Ecto neural progenitor cell (in vitro differentiated cells): ENCODE results near the gene PRR30.
"Not testable (repeated sequence)": the region's sequence is repeated elsewhere in the genome, so short reads cannot be mapped to it uniquely, and the experiment has no call there.

Source experiments
- DNase-seq: peaks from one replicate; pipeline ENCODE4 v3.0.0-alpha.2; 2018; ENCODE audit warnings: low spot score

The PRR30 gene

GRCh38 chr2:27139310-27139709 lies at the start of gene PRR30:
PRR30 (minus strand) TSS chr2:27139410; CDS start chr2:27138329, 1,081 bp downstream.
- no peak for DNase-seq

GRCh38 chr2:27186613-27187345 lies 47.6 kb upstream of the PRR30 start:
- no peak for DNase-seq

- DNase-seq, result no peak
Measured at GRCh38 chr2:27185331-27186026, 46.3 kb upstream of the PRR30 start.

- DNase-seq, result no peak
Measured at GRCh38 chr2:27184115-27184514, 44.9 kb upstream of the PRR30 start.

- DNase-seq, result no peak
Measured at GRCh38 chr2:27182346-27182745, 43.1 kb upstream of the PRR30 start.

GRCh38 chr2:27179344-27180000 lies 40.3 kb upstream of the PRR30 start:
- DNase-seq, result no peak

GRCh38 chr2:27178469-27178868 lies 39.3 kb upstream of the PRR30 start:
- DNase-seq, result no peak

GRCh38 chr2:27177441-27178351 lies 38.5 kb upstream of the PRR30 start:
- DNase-seq, result no peak

GRCh38 chr2:27175781-27176180 lies 36.6 kb upstream of the PRR30 start:
- DNase-seq, result not testable (repeated sequence)

- DNase-seq, result no peak
Measured at GRCh38 chr2:27175330-27175729, 36.1 kb upstream of the PRR30 start.

GRCh38 chr2:27174638-27175037 lies 35.4 kb upstream of the PRR30 start:
- DNase-seq, result no peak

GRCh38 chr2:27171351-27171848 lies 32.2 kb upstream of the PRR30 start:
- DNase-seq, result no peak

GRCh38 chr2:27170581-27171337 lies 31.5 kb upstream of the PRR30 start:
- DNase-seq, result no peak

GRCh38 chr2:27164960-27165763 lies 26.0 kb upstream of the PRR30 start:
- DNase-seq, result no peak

GRCh38 chr2:27162151-27163121 lies 23.2 kb upstream of the PRR30 start:
- no peak for DNase-seq

GRCh38 chr2:27160191-27160590 lies 21.0 kb upstream of the PRR30 start:
- DNase-seq, result no peak

GRCh38 chr2:27159271-27159670 lies 20.1 kb upstream of the PRR30 start:
- DNase-seq, result no peak

- DNase-seq, result no peak
Measured at GRCh38 chr2:27158468-27158867, 19.3 kb upstream of the PRR30 start.

GRCh38 chr2:27155069-27155520 lies 15.9 kb upstream of the PRR30 start:
- no peak for DNase-seq
